Measurements from ENCODE around the gene NSRP1.

GRCh38 chr17:30172560-30172959 is 55.9 kb downstream of the NSRP1 start:
- no peak for TF ChIP-seq EZH2 (IDR thresholded peaks at IDR 0.05; ENCODE audit: low read depth)
- TF ChIP-seq, protein P1, sequence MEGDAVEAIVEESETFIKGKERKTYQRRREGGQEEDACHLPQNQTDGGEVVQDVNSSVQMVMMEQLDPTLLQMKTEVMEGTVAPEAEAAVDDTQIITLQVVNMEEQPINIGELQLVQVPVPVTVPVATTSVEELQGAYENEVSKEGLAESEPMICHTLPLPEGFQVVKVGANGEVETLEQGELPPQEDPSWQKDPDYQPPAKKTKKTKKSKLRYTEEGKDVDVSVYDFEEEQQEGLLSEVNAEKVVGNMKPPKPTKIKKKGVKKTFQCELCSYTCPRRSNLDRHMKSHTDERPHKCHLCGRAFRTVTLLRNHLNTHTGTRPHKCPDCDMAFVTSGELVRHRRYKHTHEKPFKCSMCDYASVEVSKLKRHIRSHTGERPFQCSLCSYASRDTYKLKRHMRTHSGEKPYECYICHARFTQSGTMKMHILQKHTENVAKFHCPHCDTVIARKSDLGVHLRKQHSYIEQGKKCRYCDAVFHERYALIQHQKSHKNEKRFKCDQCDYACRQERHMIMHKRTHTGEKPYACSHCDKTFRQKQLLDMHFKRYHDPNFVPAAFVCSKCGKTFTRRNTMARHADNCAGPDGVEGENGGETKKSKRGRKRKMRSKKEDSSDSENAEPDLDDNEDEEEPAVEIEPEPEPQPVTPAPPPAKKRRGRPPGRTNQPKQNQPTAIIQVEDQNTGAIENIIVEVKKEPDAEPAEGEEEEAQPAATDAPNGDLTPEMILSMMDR (conservative IDR thresholded peaks at IDR 0.05), result no peak
